HEK293 (cell line): ENCODE results near the gene ST6GALNAC1.

Experiments
- CTCF ChIA-PET: fragments of 350-600 bp; formaldehyde crosslinking; extraction: SDS; loops from one replicate; lab custom pipeline; 2021; ENCODE audit warnings: antibody characterized with exemption; lab: Yijun Ruan, JAX
- POLR2A ChIA-PET: fragments of 300-600 bp; formaldehyde crosslinking; extraction: SDS; loops from one replicate; lab custom pipeline; 2020; ENCODE audit warnings: antibody characterized with exemption, inconsistent platforms; lab: Yijun Ruan, JAX
- H3K27ac ChIP-seq: fragments of 200-500 bp; sonication (Bioruptor generic); 2 replicates; pipeline ENCODE4 v1.5.1; 2014; ENCODE audit warnings: low read depth, low read length, control low read depth, inconsistent platforms; ENCODE audit errors: extremely low read depth
- H3K36me3 ChIP-seq, 2 experiments: fragments of 200-500 bp in 1 of 2; sonication (Bioruptor generic) in 1 of 2; 1 replicate in 1 of 2; 2 replicates in 1 of 2; pipeline ENCODE4 v1.5.1; 2014 to 2017; ENCODE audit warnings: inconsistent platforms in 2 of 2, low read length in 2 of 2; ENCODE audit not compliant: control insufficient read depth in 2 of 2, insufficient read depth in 1 of 2
- H3K4me1 ChIP-seq: fragments of 200-500 bp; sonication (Bioruptor generic); 2 replicates; pipeline ENCODE4 v1.5.1; 2014; ENCODE audit warnings: mild to moderate bottlenecking, low read length, inconsistent platforms; ENCODE audit not compliant: control insufficient read depth, insufficient read depth
- H3K4me3 ChIP-seq: 2 replicates; pipeline ENCODE4 v1.5.1; 2011; ENCODE audit warnings: low read depth, mild to moderate bottlenecking, control low read depth, low read length, moderate library complexity
- H3K9me3 ChIP-seq: fragments of 200-500 bp; sonication (Bioruptor generic); 2 replicates; pipeline ENCODE4 v1.5.1; 2014; ENCODE audit warnings: low read depth, low read length, inconsistent platforms; ENCODE audit not compliant: control insufficient read depth, insufficient read depth
- EGR2 ChIP-seq: fragments of 450-650 bp; formaldehyde crosslinking; IDR thresholded peaks from 2 replicates; pipeline ENCODE4 v1.5.1; 2016; ENCODE audit warnings: low read depth, missing biosample characterization, missing genetic modification characterization
- GLIS1 ChIP-seq: fragments of 450-650 bp; formaldehyde crosslinking; IDR thresholded peaks from 2 replicates; pipeline ENCODE4 v1.5.1; 2016; ENCODE audit warnings: missing biosample characterization, missing genetic modification characterization
- KLF10 ChIP-seq: fragments of 450-650 bp; IDR thresholded peaks from 2 replicates; pipeline ENCODE4 v1.5.1; 2018; ENCODE audit warnings: missing biosample characterization, mild to moderate bottlenecking, missing genetic modification characterization
- PRDM10 ChIP-seq: fragments of 450-650 bp; formaldehyde crosslinking; IDR thresholded peaks from 2 replicates; pipeline ENCODE4 v1.5.1; 2016; ENCODE audit warnings: missing biosample characterization, missing genetic modification characterization
- PRDM4 ChIP-seq: fragments of 450-650 bp; formaldehyde crosslinking; IDR thresholded peaks from 2 replicates; pipeline ENCODE4 v1.5.1; 2017; ENCODE audit warnings: missing biosample characterization, missing genetic modification characterization
- TSHZ1 ChIP-seq: fragments of 450-650 bp; formaldehyde crosslinking; IDR thresholded peaks from 2 replicates; pipeline ENCODE4 v1.5.1; 2016; ENCODE audit warnings: missing biosample characterization, missing genetic modification characterization, borderline replicate concordance
- ZBTB17 ChIP-seq: fragments of 450-650 bp; formaldehyde crosslinking; IDR thresholded peaks from 2 replicates; pipeline ENCODE4 v1.5.1; 2016; ENCODE audit warnings: missing biosample characterization, missing genetic modification characterization
- ZEB2 ChIP-seq: fragments of 450-650 bp; formaldehyde crosslinking; IDR thresholded peaks from 2 replicates; pipeline ENCODE4 v1.5.1; 2016; ENCODE audit warnings: missing biosample characterization, missing genetic modification characterization
- ZFHX2 ChIP-seq: fragments of 450-650 bp; formaldehyde crosslinking; conservative IDR thresholded peaks from 2 replicates; pipeline ENCODE4 v1.5.1; 2016; ENCODE audit warnings: missing biosample characterization, missing genetic modification characterization
- ZIC2 ChIP-seq: fragments of 450-650 bp; formaldehyde crosslinking; IDR thresholded peaks from 2 replicates; pipeline ENCODE4 v1.5.1; 2016; ENCODE audit warnings: missing biosample characterization, missing genetic modification characterization
- ZNF155 ChIP-seq: fragments of 450-650 bp; formaldehyde crosslinking; IDR thresholded peaks from 2 replicates; pipeline ENCODE4 v1.5.1; 2016; ENCODE audit warnings: missing biosample characterization, missing genetic modification characterization
- ZNF169 ChIP-seq: fragments of 450-650 bp; formaldehyde crosslinking; IDR thresholded peaks from 2 replicates; pipeline ENCODE4 v1.5.1; 2016; ENCODE audit warnings: missing biosample characterization, missing genetic modification characterization
- ZNF18 ChIP-seq: fragments of 450-650 bp; formaldehyde crosslinking; IDR thresholded peaks from 2 replicates; pipeline ENCODE4 v1.5.1; 2016; ENCODE audit warnings: missing biosample characterization, missing genetic modification characterization
- ZNF24 ChIP-seq: fragments of 450-650 bp; formaldehyde crosslinking; IDR thresholded peaks from 2 replicates; pipeline ENCODE4 v1.5.1; 2016; ENCODE audit warnings: missing biosample characterization, missing genetic modification characterization
- ZNF530 ChIP-seq: fragments of 450-650 bp; formaldehyde crosslinking; IDR thresholded peaks from 2 replicates; pipeline ENCODE4 v1.5.1; 2016; ENCODE audit warnings: low read depth, missing biosample characterization, missing genetic modification characterization
- ZNF571 ChIP-seq: fragments of 450-650 bp; formaldehyde crosslinking; IDR thresholded peaks from 2 replicates; pipeline ENCODE4 v1.5.0; 2017; ENCODE audit warnings: missing biosample characterization, missing genetic modification characterization
- ZNF654 ChIP-seq: fragments of 450-650 bp; formaldehyde crosslinking; IDR thresholded peaks from 2 replicates; pipeline ENCODE4 v1.5.1; 2016; ENCODE audit warnings: low read depth, missing biosample characterization, missing genetic modification characterization
- ZNF658 ChIP-seq: fragments of 450-650 bp; formaldehyde crosslinking; IDR thresholded peaks from 2 replicates; pipeline ENCODE4; 2016; ENCODE audit warnings: missing biosample characterization, missing genetic modification characterization
- ZNF660 ChIP-seq: fragments of 450-650 bp; IDR thresholded peaks from 2 replicates; pipeline ENCODE4 v1.5.1; 2018; ENCODE audit warnings: missing biosample characterization, mild to moderate bottlenecking, missing genetic modification characterization
- ZNF792 ChIP-seq: fragments of 450-650 bp; formaldehyde crosslinking; IDR thresholded peaks from 2 replicates; pipeline ENCODE4 v1.5.1; 2016; ENCODE audit warnings: missing biosample characterization, missing genetic modification characterization

Gene ST6GALNAC1

GRCh38 chr17:76682296-76682695 is 38.7 kb upstream of the ST6GALNAC1 start:
- Histone ChIP-seq H3K9me3 (no peaks in the 10 kb centered on the region), H3K4me3 (no peak overlapping the region), H3K36me3 (peaks cover 0 to 50% of the 10 kb centered on the region in 2 experiments; a peak in 1 of 3 replicates), H3K27ac (no peak overlapping the region), H3K4me1 (no peaks in the 10 kb centered on the region)
- TF ChIP-seq ZNF24 (tag by site-specific recombination) (no peak), ZIC2 (peak; percentile 68)
- POLR2A ChIA-PET, result interaction anchor here (0.6 to 2.2 kb wide), 11 partner anchors 8 to 125 kb away, joined by 3 to 15 read pairs (median 6); no protein-coding TSS in a partner anchor
- CTCF ChIA-PET, result interaction anchor here (0.6 to 14.2 kb wide), 34 partner anchors 8 to 384 kb away, joined by 3 to 175 read pairs (median 7); partner anchors contain the start of genes MXRA7 and ST6GALNAC2

- no peaks in the 10 kb centered on the region for H3K4me1 ChIP-seq
- no peaks in the 10 kb centered on the region for H3K9me3 ChIP-seq
- ChIA-PET POLR2A (interaction anchor here (0.6 to 2.2 kb wide), 15 partner anchors 9 to 124 kb away, joined by 3 to 15 read pairs (median 5); no protein-coding TSS in a partner anchor), CTCF (interaction anchor here (0.5 to 14.2 kb wide), 58 partner anchors 8 to 1447 kb away, joined by 3 to 175 read pairs (median 5); partner anchors contain the start of genes AANAT, MXRA7 and ST6GALNAC2)
- no peak overlapping the region for H3K27ac ChIP-seq
- no peak overlapping the region for H3K4me3 ChIP-seq
- peaks cover 0 to 47% of the 10 kb centered on the region in 2 experiments; a peak in 2 of 3 replicates for H3K36me3 ChIP-seq
- no peak for TF ChIP-seq KLF10
- TF ChIP-seq ZNF660 (tag by site-specific recombination), result 0 out of 2 replicates have a peak, but pooled peaks have one; percentile 16
- TF ChIP-seq TSHZ1 (tag by site-specific recombination), result no peak
- peak; percentile 55; the same call in 1 of the 2 replicates for TF ChIP-seq ZNF18 (tag by site-specific recombination)
- TF ChIP-seq ZNF792 (tag by site-specific recombination), result peak; percentile 87; the same call in 1 of the 2 replicates
- peak; percentile 52; the same call in 1 of the 2 replicates for TF ChIP-seq ZFHX2 (tag by site-specific recombination)
- TF ChIP-seq ZNF658 (tag by site-specific recombination), result no peak
- no peak for TF ChIP-seq ZNF155 (tag by site-specific recombination)
- TF ChIP-seq PRDM4 (tag by site-specific recombination), result no peak
- TF ChIP-seq GLIS1, result peak; percentile 45; the same call in 1 of the 2 replicates
- TF ChIP-seq ZNF654 (tag by site-specific recombination), result peak; percentile 87
- no peak for TF ChIP-seq ZNF530 (tag by site-specific recombination)
- peak; percentile 60 for TF ChIP-seq ZBTB17
- TF ChIP-seq EGR2, result peak; percentile 65; the same call in 1 of the 2 replicates
- TF ChIP-seq ZNF571 (tag by site-specific recombination), result no peak
- TF ChIP-seq PRDM10, result peak; percentile 66
- TF ChIP-seq ZNF169, result no peak
- no peak for TF ChIP-seq ZEB2
- peak; percentile 83 for TF ChIP-seq ZIC2
Observed at GRCh38 chr17:76681222-76682137, 37.9 kb upstream of the ST6GALNAC1 start.
